Stimulated activated CD4-positive, alpha-beta T cell treated with anti-CD3 and anti-CD28 coated beads, Interleukin-12 subunit alpha, Interleukin-12 subunit beta, amount 100 ng/mL, for 4 hours (primary cell): Measurements from ENCODE around the gene UPK1B.
"Not testable (repeated sequence)": the region's sequence is repeated elsewhere in the genome, so short reads cannot be mapped to it uniquely, and the experiment has no call there.

Source experiments
- DNase-seq: peaks from one replicate; pipeline ENCODE4 v3.0.0-alpha.2; 2020

UPK1B gene

GRCh38 chr3:119173325-119173724 lies at the start of gene UPK1B:
TSS of gene UPK1B (plus strand) at chr3:119173598. CDS start at chr3:119186742, 13,144 bp downstream.
- no peak for DNase-seq

DNA sequence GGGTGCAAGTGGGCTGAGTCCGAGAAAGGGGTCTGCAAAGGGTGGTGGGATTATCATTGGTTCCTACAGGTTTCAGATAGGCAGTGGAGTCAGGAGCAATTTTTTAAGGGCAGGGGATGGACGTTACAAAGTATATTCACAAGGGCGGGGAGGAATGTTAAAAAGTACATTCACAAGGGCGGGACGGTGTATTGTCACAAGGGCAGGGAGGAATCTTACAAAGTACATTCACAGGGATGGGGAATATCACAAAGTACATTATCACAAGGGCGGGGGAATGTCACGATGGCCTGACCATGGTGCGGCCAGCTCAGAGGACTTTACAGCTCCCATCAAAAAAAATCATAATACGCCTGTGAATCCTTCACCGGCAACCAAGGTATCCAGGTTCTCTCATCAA lies 48.1 kb upstream of the UPK1B start:
- DNase-seq, result no peak

DNA sequence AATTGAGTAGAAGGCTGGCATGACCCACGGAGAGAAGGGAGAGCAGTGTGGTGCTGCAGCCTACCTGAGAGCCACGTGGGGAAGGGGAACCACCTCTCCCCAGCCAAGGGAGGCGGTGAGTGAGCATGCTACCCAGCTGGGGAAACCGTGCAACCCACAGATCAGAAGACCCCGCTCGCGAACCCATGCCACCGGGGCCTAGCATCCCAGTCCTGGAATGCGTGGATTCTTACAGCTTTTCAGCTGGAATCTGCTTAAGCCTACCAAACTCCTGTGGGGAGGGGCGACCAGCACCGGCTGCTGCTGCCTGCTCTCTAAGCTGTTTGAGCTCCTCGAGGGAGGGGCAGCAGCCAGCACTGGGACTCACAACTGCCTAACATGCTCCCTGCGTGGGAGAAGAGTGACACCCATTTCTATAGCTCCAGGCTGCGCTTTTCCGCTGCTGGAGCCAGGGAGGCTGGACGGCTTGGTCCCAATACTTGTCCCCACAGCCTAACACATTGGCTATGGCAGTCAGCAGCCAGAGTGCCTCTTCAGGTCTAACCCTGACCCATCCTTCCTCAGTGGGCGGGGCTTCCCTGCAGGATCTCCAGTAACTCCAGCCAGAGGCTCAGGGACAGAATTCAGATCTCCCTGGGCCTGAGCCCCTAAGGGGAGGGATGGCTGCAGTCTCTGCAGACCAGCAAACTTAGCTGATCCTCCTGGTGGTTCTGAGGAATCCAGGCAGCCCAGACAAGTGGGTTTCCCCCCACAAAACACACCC lies 47.5 kb upstream of the UPK1B start:
- DNase-seq, result no peak

GRCh38 chr3:119130291-119130690 lies 43.1 kb upstream of the UPK1B start:
- DNase-seq, result not testable (repeated sequence)

GRCh38 chr3:119132291-119132690 lies 41.1 kb upstream of the UPK1B start:
- not testable (repeated sequence) for DNase-seq

GRCh38 chr3:119139360-119139759 lies 34.0 kb upstream of the UPK1B start:
- not testable (repeated sequence) for DNase-seq

DNA sequence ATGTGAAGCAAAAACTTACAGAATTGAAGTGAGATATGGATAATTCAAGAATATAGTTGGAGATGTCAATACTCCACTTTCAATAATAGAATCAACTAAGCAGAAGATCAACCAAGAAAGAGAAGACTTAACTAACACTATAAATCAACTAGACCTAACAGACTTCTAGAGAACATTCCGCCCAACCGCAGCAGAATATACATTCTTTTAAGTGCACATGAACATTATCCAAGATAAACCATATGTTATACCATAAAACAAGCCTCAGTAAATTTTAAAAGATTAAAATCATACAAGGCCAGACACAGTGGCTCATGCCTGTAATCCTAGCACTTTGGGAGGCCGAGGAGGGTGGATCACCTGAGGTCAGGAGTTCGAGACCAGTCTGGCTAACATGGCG lies 32.9 kb upstream of the UPK1B start:
- DNase-seq, result no peak

DNA sequence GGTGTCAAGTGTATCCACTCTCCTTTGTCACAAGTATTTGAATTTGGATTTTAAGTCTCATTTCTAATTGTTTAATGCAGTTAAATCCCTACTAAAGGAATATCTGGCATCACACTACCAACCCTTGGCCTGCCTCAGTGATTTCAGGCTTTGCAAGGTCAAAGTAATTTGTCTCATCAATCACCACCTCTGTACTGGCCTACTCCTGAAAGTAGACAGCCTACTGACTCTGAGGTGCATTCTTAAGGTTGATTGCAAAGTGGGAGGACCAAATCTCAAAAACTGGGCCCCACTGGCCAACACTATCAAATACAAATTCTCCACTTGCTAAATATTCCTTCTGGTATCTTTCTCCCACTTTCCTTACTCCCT lies 28.3 kb upstream of the UPK1B start:
- no peak for DNase-seq

- no peak for DNase-seq
Measured at GRCh38 chr3:119145500-119146167, 27.8 kb upstream of the UPK1B start, which contains the start of gene TEX55. TSS of gene TEX55 (plus strand) at chr3:119146165. CDS start at chr3:119146190, 25 bp downstream.

- no peak for DNase-seq
Measured at GRCh38 chr3:119146578-119147375, 26.6 kb upstream of the UPK1B start.

DNA sequence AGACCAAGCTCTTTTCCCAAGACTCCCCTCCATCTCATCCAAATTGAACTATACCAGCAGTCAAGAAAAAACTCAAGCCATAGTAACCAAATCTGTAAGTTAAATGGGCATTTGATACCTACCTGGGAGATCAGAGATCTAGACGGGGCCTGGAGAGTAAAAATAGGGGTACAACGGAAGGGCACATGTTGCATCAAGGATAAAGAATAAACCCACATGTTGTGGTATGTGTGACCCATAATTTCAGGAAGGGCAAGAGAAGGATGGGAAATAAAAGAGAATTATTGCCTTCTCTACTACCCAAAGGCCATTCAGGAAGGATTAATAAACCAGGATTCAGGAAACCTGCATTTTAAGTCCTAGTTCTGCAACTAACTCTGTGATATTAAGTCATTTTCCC lies 25.9 kb upstream of the UPK1B start:
- no peak for DNase-seq

DNA sequence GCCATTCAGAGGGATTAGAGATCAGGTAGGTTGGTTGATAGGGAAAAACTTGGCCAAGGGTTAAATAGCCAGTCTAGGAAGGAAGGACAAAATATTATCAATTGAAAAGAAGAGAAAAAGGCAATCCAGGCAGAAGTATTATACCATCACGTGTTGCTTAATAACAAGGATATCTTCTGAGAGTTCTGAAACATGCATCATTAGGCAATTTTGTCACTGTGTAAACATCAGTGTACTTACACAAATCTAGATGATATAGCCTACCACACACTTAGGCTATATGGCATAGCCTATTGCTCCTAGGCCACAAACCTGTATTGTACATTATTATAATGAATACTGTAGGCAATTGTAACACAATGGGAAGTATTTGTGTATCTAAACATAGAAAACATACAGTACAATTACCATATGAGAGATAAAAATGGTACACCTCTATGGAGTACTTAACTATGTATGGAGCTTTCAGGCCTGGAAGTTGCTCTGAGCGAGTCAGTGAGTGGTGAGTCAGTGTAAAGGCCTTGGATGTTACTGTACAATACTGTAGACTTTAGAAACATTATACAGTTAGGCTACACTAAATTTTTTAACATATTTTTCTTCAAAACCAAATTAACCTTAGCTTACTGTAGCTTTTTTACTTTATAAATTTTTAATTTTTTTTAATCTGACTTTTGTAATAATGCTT lies 24.8 kb upstream of the UPK1B start:
- DNase-seq, result no peak

DNA sequence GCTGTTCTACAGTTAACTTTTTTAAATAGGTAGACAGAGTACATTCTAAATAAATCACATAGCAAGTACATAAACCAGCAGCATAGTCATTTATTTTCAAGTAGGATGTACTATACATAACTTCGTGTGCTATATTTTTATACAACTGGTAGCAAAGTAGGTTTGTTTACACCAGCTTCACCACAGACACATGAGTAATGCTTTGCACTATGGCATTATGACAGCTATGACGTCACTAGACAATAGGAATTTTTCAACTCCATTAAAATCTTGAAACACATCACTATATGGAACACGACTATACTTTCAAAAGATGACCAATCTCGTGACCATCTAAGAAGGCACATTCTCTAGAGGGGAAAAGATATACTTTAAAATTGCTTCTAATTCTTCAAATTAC lies 23.9 kb upstream of the UPK1B start:
- DNase-seq, result no peak

DNA sequence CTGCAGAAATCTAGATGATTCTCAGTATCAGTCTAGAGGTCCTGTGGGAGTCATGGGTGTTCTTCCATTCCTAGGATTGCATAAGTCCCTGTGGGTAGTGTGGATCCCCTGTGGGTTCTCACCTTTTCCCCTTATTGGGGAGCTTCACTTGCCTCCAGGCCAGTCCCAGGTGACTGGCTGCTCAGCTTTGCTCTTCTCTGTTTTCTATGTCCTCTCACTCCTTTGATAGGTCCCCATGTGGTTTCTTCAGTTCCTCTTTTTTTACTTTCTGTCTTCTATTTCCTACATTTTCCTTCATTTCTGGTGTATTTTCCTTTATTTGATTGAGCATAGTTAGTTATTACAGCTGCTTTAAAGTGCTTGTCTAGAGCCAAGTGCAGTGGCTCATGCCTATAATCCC lies 16.5 kb upstream of the UPK1B start:
- DNase-seq, result no peak

DNA sequence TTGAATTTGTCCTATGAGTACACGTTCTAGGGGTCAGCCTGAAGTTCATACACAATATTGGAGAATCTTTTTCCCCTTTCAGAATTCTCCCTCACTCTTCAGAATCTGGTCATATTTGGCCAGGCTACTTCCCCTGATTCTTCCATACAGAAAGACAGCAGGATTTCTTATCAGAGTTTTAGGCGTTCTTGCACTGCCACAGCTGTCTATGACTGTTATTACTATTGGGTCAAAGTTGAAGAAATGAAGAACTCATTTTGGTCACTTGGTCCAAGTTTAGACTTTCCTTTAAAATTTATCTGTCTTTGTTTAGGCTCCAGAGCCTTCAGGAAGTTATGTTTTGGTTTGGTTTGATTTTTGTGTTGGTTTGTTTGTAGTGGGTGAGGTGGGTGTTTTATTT lies 15.4 kb upstream of the UPK1B start:
- no peak for DNase-seq

DNA sequence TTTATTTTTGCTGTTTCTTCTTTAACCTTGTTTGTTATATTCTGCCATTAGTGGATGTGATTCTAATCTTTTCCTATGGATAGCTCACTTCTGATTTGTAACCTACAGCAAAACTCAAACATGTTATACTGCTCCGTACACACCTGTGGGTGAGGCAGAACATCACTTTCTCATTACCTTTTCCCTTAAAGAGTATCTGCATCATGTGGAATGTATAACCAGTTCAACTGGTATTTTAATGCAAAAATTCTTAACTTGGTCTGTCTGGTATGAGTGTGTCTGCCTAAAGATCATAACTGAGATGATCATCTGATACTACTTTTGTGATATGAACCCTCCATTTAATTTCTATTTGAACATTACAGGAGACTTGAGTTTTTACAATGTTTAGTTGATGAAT lies 13.0 kb upstream of the UPK1B start:
- no peak for DNase-seq

GRCh38 chr3:119160815-119161214 lies 12.6 kb upstream of the UPK1B start:
- DNase-seq, result no peak

DNA sequence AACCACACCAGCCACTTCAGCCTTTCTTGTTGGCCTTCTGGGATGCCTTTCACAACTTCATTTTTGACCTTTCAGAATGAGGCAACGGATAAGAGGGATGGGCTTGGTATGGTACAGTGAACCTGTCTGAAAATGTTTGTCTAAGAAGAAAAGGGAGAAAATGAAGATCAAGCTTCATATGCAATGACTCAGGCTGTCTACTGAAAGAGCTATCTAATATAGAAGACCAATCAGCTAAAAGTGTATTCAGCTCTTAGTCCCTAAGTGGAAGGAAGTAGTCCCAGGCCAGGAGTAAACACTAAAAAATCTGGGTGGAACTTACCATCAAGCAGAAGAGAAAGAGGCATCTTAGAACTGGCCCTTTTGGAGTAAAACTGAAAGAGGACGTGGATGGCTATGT lies 12.2 kb upstream of the UPK1B start:
- DNase-seq, result no peak

DNA sequence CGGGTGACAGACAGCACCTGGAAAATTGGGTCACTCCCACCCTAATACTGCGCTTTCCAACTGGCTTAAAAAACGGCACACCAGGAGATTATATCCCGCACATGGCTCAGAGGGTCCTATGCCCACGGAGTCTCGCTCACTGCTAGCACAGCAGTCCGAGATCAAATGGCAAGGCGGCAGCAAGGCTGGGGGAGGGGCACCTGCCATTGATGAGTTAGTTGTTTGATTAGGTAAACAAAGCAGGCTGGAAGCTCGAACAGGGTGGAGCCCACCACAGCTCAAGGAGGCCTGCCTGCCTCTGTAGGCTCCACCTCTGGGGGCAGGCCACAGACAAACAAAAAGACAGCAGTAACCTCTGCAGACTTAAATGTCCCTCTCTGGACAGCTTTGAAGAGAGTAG lies 8.7 kb upstream of the UPK1B start:
- not testable (repeated sequence) for DNase-seq

- no peak for DNase-seq
Measured at GRCh38 chr3:119170821-119171220, 2.6 kb upstream of the UPK1B start.

DNA sequence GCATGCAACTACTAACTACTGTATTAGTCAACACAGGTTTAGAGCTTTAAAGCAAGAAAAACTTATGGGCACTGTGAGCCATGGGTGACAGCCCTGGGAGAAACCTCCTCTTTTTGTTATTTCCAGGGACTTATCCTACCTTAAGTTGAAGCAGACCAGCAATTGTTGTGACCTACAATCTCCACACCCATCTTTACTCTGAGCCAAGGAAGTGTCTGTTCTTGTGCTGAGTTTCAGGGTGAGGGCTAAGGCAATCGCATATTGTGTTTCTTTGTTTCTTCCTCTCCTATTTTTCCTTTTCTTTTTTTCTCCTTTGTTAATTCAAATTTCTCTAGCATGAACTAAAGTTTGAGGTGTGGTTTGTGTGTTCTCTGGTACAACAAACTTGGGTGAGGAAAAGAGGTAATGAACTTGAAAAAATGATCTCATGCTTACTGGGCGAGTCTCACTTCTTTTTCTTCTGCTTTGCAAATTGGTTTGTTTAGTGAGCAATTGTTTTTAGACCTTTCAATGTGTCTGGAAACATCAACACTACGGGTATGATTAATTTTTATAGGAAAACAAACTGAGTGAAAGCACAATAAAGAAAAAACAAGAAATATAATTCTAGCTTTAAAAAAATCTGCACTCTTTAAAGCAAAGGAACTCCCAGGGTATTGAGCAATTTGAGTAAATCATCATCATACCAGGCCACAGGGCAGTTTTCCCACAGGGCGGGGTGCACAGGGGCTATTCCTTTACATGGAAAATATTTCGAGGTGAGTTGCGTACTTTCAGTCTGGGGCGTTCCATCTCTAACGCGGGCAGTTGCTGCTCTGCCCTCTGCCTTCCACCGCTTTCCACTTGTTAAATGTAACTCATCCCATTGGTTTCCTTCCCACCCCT lies 2.7 kb downstream of the UPK1B start:
- no peak for DNase-seq

DNA sequence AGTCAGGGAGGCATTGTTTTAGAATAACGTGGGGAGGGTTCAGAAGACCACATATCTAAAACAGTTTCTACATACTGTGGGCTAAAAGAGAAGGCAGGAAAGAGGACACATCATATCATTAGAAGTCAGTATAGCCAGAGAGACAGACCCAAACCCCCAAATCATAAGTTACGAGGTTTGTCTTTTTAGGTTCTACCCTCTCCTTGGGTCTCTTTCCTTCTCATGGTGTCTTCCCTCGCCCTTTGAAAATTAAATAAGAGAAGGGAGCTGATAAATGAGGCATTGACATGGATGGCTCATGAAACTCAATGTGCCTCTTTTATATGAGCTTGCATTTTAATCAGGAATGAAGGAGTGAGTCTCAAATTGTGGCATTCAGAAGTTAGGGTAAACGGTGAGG lies 3.4 kb downstream of the UPK1B start:
- DNase-seq, result no peak
